Esophagus muscularis mucosa (tissue), 4 donors: ENCODE data around the gene SLC5A1. TPM values are rescaled to one million over a fixed set of nuclear protein-coding genes. Genes with fewer than 3 reads are reported as not detected.

Experiments used
- DNase-seq: peaks from one replicate; pipeline ENCODE4 v3.0.0-alpha.2; 2017; ENCODE audit errors: extremely low spot score
- H3K27ac ChIP-seq, 4 donors: fragments of 200-600 bp; sonication (generic); replicated peaks in 1 of 4; 1 replicate in 3 of 4; 2 replicates in 1 of 4; pipeline ENCODE4 v1.5.1; 2016 to 2019; ENCODE audit warnings: mild to moderate bottlenecking in 1 of 4
- H3K27me3 ChIP-seq, 4 donors: fragments of 200-600 bp; sonication (generic); one replicate each; pipeline versions ENCODE4 v1.5.1 to v1.6.0; 2016 to 2019
- H3K36me3 ChIP-seq, 4 donors: fragments of 200-600 bp; sonication (generic); one replicate each; pipeline ENCODE4 v1.5.1; 2016 to 2019
- H3K4me1 ChIP-seq, 4 donors: fragments of 200-600 bp; sonication (generic); one replicate each; pipeline ENCODE4 v1.5.1; 2016 to 2019
- H3K4me3 ChIP-seq, 4 donors: fragments of 200-600 bp; sonication (generic); 1 replicate in 2 of 4; 2 replicates in 2 of 4; pipeline ENCODE4 v1.5.1; 2016 to 2019; ENCODE audit warnings: mild to moderate bottlenecking in 4 of 4, moderate library complexity in 1 of 4
- H3K9me3 ChIP-seq, 4 donors: fragments of 200-600 bp; sonication (generic); 1 replicate in 3 of 4; 2 replicates in 1 of 4; pipeline ENCODE4 v1.5.1; 2016 to 2019
- EP300 ChIP-seq: sonication (generic); formaldehyde crosslinking; IDR thresholded peaks from one replicate; pipeline ENCODE4 v1.6.1; 2017; ENCODE audit warnings: antibody characterized with exemption
- POLR2A ChIP-seq: fragments of 450-650 bp; IDR thresholded peaks from one replicate; pipeline ENCODE4 v1.6.1; 2017; ENCODE audit warnings: antibody characterized with exemption, moderate library complexity, mild to moderate bottlenecking, low read depth
- POLR2AphosphoS5 ChIP-seq, 2 donors: sonication (generic); formaldehyde crosslinking; IDR thresholded peaks; one replicate each; pipeline ENCODE4 v1.6.1; 2017; ENCODE audit warnings: antibody characterized with exemption in 2 of 2
- WGBS: methylation state at CpG from one replicate; pipeline ENCODE4 v1.1.5; 2018; 5-methylcytosine and 5-hydroxymethylcytosine counted together
- intact Hi-C: fragments of 100-400 bp; cut with DNase I; formaldehyde crosslinking; loops from one replicate; pipeline ENCODE4 v1.15.1; 2023
- total RNA-seq, 4 donors: library from RNA; depleted of rRNA; stranded (reverse); fragments of >200 nt; gene quantifications; one replicate each; pipeline versions ENCODE4 v1.1.0 to v1.2.1, GENCODE V29; 2016
- TF ChIP-seq, protein P1 (sequence below), 3 experiments: fragments of 200-600 bp in 2 of 3; fragments of 450-650 bp in 1 of 3; sonication (generic) in 2 of 3; IDR thresholded peaks; one replicate each; pipeline ENCODE4 v1.5.1; 2017 to 2019; ENCODE audit warnings: antibody characterized with exemption in 3 of 3, mild to moderate bottlenecking in 2 of 3, moderate library complexity in 1 of 3

Gene SLC5A1
- total RNA-seq, 4 donors from 2014 or later: 0.11 TPM; not detected in 3

- Histone ChIP-seq H3K27ac (no peak overlapping the region), H3K4me3 (no peak overlapping the region), H3K36me3 (no peaks in the 10 kb centered on the region), H3K27me3 (peaks cover 0 to 20% (median 0%) of the 10 kb centered on the region in 4 donors), H3K4me1 (no peaks in the 10 kb centered on the region), H3K9me3 (no peaks in the 10 kb centered on the region)
- intact Hi-C loops: no loop called here
- no peak for TF ChIP-seq POLR2A
- TF ChIP-seq, protein P1, sequence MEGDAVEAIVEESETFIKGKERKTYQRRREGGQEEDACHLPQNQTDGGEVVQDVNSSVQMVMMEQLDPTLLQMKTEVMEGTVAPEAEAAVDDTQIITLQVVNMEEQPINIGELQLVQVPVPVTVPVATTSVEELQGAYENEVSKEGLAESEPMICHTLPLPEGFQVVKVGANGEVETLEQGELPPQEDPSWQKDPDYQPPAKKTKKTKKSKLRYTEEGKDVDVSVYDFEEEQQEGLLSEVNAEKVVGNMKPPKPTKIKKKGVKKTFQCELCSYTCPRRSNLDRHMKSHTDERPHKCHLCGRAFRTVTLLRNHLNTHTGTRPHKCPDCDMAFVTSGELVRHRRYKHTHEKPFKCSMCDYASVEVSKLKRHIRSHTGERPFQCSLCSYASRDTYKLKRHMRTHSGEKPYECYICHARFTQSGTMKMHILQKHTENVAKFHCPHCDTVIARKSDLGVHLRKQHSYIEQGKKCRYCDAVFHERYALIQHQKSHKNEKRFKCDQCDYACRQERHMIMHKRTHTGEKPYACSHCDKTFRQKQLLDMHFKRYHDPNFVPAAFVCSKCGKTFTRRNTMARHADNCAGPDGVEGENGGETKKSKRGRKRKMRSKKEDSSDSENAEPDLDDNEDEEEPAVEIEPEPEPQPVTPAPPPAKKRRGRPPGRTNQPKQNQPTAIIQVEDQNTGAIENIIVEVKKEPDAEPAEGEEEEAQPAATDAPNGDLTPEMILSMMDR (IDR thresholded peaks at IDR 0.05): no peak
- TF ChIP-seq EP300: no peak
- no peak for TF ChIP-seq POLR2AphosphoS5 (IDR thresholded peaks at IDR 0.05)
- 81% methylated on average over 15 of the region's 15 CpGs for whole genome bisulfite sequencing
- no peak for DNase-seq
Observed at GRCh38 chr22:32119568-32120235, 76.6 kb downstream of the SLC5A1 start.

DNA sequence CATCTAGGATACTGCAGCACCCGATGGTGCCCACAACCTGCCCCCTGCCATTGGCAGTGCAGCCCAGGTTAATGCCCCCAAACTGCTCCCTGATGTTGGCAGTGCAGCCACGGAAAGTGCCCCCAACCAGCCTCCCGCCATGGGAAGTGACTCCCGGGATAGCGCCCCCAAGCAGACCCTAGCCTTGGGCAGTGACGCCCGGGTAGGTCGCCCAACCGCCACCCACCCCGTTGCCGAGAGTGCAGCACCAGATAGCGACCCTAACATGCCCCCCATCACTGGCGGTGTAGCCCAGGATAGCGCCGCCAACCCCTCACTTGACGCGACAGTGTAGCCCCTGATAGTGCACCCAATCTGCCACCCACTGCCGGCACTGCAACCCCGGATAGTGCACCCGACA is 77.5 kb downstream of the SLC5A1 start:
- H3K27ac ChIP-seq: no peak overlapping the region
- peaks cover 0 to 20% (median 0%) of the 10 kb centered on the region in 4 donors for H3K27me3 ChIP-seq
- H3K36me3 ChIP-seq: no peaks in the 10 kb centered on the region
- H3K4me1 ChIP-seq: no peaks in the 10 kb centered on the region
- TF ChIP-seq EP300: no peak
- TF ChIP-seq POLR2A: no peak
- TF ChIP-seq, protein P1 (IDR thresholded peaks at IDR 0.05): no peak
- TF ChIP-seq POLR2AphosphoS5 (IDR thresholded peaks at IDR 0.05): no peak
- DNase-seq: no peak
- intact Hi-C loops: no loop called here
- no peak overlapping the region for H3K4me3 ChIP-seq
- 97% methylated on average over 11 of the region's 20 CpGs for WGBS
- H3K9me3 ChIP-seq: no peaks in the 10 kb centered on the region

DNA sequence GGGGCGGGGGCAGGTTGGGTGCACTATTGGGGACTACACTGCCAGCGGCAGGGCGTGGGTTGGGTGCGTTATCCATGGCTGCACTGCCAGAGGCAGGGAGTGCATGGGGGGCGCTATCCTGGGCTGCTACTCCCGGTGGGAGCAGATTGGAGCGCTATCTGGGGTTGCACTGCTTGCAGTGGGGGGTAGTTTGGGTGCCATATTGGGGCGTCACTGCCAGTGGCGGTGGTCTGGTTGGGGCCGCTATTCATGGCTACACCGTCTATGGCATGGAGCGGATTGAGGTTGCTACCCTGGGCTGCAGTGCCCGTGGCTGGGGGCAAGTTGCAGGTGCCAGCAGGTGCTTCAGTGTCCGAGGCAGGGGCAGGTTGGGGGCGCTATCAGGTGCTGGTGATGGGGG is 79.8 kb downstream of the SLC5A1 start:
- H3K27ac ChIP-seq: no peak overlapping the region
- peak; percentile 80 for DNase-seq
- H3K4me3 ChIP-seq: no peak overlapping the region
- WGBS: 95% methylated on average over 7 of the region's 15 CpGs
- H3K9me3 ChIP-seq: no peaks in the 10 kb centered on the region
- TF ChIP-seq, protein P1 (IDR thresholded peaks at IDR 0.05): no peak
- TF ChIP-seq POLR2AphosphoS5 (IDR thresholded peaks at IDR 0.05): no peak
- TF ChIP-seq EP300: no peak
- no peak for TF ChIP-seq POLR2A
- H3K27me3 ChIP-seq: peaks cover 0 to 20% (median 0%) of the 10 kb centered on the region in 4 donors
- no peaks in the 10 kb centered on the region for H3K36me3 ChIP-seq
- H3K4me1 ChIP-seq: no peaks in the 10 kb centered on the region
- intact Hi-C loops: no loop called here

GRCh38 chr22:32123657-32124056 is 80.6 kb downstream of the SLC5A1 start:
- WGBS: 77% methylated on average over 9 of the region's 10 CpGs
- peaks cover 0 to 20% (median 0%) of the 10 kb centered on the region in 4 donors for H3K27me3 ChIP-seq
- no peak for DNase-seq
- H3K4me1 ChIP-seq: no peaks in the 10 kb centered on the region
- H3K36me3 ChIP-seq: no peaks in the 10 kb centered on the region
- intact Hi-C loops: no loop called here
- H3K9me3 ChIP-seq: no peaks in the 10 kb centered on the region
- no peak overlapping the region for H3K4me3 ChIP-seq
- TF ChIP-seq POLR2A (no peak), POLR2AphosphoS5 (IDR thresholded peaks at IDR 0.05) (no peak), EP300 (no peak)
- TF ChIP-seq, protein P1 (IDR thresholded peaks at IDR 0.05): no peak
- no peak overlapping the region for H3K27ac ChIP-seq

- Histone ChIP-seq H3K27ac (no peak overlapping the region), H3K4me3 (no peak overlapping the region), H3K4me1 (no peaks in the 10 kb centered on the region), H3K9me3 (no peaks in the 10 kb centered on the region), H3K27me3 (peaks cover 0 to 19% (median 0%) of the 10 kb centered on the region in 4 donors), H3K36me3 (no peaks in the 10 kb centered on the region)
- no peak for DNase-seq
- TF ChIP-seq, protein P1 (IDR thresholded peaks at IDR 0.05): no peak
- TF ChIP-seq POLR2A (no peak), EP300 (no peak), POLR2AphosphoS5 (IDR thresholded peaks at IDR 0.05) (no peak)
- intact Hi-C loops: no loop called here
- WGBS: 34% methylated on average over 4 of the region's 4 CpGs
Observed at GRCh38 chr22:32127904-32128303, 84.8 kb downstream of the SLC5A1 start.
